Tibial nerve (tissue), 4 donors: ENCODE measurements around the gene MAGI1.

Experiments used
- EP300 ChIP-seq, 2 donors: sonication (generic); formaldehyde crosslinking; IDR thresholded peaks; one replicate each; pipeline ENCODE4 v1.6.1; 2017; ENCODE audit warnings: antibody characterized with exemption in 2 of 2, mild to moderate bottlenecking in 1 of 2
- POLR2A ChIP-seq, 2 donors: fragments of 450-650 bp; IDR thresholded peaks; one replicate each; pipeline ENCODE4 v1.6.1; 2017; ENCODE audit warnings: antibody characterized with exemption in 2 of 2, mild to moderate bottlenecking in 2 of 2, moderate library complexity in 2 of 2
- TF ChIP-seq, protein P1 (sequence below), 5 experiments: fragments of 200-600 bp in 3 of 5; fragments of 450-650 bp in 2 of 5; sonication (generic) in 3 of 5; IDR thresholded peaks; one replicate each; pipeline ENCODE4 v1.5.1; 2016 to 2019; ENCODE audit warnings: antibody characterized with exemption in 5 of 5, mild to moderate bottlenecking in 3 of 5, moderate library complexity in 2 of 5

DNA sequence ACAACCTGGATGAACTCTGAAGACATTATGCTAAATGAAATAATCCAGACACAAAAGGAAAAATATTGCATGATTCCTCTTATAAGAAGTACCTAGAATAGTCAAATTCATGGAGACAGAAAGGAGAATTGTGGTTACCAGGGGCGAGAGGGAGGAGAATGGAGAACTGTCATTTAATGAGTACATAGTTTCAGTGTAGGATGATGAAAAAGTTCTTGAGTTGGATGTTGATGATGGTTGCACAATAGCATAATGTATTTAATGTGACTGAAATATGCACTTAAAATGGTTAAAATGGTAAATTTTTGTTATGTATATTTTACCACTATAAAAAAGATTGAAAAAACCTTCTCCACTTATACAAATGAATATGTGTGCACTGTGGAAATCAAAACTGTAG lies 469.6 kb downstream of the MAGI1 start:
- TF ChIP-seq EP300 (IDR thresholded peaks at IDR 0.05) (no peak), POLR2A (IDR thresholded peaks at IDR 0.05) (no peak)
- TF ChIP-seq, protein P1, sequence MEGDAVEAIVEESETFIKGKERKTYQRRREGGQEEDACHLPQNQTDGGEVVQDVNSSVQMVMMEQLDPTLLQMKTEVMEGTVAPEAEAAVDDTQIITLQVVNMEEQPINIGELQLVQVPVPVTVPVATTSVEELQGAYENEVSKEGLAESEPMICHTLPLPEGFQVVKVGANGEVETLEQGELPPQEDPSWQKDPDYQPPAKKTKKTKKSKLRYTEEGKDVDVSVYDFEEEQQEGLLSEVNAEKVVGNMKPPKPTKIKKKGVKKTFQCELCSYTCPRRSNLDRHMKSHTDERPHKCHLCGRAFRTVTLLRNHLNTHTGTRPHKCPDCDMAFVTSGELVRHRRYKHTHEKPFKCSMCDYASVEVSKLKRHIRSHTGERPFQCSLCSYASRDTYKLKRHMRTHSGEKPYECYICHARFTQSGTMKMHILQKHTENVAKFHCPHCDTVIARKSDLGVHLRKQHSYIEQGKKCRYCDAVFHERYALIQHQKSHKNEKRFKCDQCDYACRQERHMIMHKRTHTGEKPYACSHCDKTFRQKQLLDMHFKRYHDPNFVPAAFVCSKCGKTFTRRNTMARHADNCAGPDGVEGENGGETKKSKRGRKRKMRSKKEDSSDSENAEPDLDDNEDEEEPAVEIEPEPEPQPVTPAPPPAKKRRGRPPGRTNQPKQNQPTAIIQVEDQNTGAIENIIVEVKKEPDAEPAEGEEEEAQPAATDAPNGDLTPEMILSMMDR (IDR thresholded peaks at IDR 0.05) = no peak
